ENCODE data around the gene ZNF24.

The ZNF24 gene

GRCh38 chr18:35343936-35344735, at the start of gene ZNF24:
Gene ZNF24, minus strand, starts transcription at chr18:35344420. Its CDS starts 3,770 bp downstream, at chr18:35340650.
- DNase-seq, result peak; percentile 86

DNA sequence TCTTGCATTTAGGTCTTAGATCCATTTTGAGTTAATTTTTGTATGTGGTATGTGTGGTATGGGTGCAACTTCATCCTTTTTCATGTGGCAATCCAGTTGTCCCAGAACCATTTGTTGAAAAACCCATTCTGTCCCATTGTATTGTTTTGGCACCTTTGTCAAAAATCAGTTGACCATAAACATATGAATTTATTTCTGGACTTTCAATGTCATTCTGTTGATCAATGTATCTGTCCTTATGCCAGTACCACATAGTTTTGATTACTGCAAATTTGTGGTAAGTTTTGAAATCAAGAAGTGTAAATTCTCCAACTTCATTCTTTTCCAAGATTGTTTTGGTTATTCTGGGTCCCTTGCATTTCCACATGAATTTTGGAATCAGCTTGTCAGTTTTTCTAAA, 49.5 kb upstream of the ZNF24 start:
- no peak for DNase-seq

DNA sequence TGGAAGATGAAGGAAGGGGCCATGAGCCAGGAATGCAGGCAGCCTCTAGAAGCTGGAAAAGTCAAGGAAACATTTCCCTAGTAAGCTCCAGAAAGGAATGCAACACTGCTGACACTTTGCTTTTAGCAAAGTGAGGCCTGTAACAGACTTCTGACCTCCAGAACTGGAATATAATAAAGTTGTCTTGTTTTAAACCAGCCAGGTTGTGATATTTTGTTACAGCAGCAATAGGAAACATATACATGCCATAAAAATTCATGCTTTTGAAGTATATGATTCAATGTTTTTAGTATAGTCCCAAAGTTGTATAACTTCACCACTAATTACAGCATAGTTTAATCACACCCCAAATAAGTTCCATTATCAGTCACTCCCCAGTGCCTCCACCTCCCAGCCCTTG, 48.2 kb upstream of the ZNF24 start:
- no peak for DNase-seq

DNA sequence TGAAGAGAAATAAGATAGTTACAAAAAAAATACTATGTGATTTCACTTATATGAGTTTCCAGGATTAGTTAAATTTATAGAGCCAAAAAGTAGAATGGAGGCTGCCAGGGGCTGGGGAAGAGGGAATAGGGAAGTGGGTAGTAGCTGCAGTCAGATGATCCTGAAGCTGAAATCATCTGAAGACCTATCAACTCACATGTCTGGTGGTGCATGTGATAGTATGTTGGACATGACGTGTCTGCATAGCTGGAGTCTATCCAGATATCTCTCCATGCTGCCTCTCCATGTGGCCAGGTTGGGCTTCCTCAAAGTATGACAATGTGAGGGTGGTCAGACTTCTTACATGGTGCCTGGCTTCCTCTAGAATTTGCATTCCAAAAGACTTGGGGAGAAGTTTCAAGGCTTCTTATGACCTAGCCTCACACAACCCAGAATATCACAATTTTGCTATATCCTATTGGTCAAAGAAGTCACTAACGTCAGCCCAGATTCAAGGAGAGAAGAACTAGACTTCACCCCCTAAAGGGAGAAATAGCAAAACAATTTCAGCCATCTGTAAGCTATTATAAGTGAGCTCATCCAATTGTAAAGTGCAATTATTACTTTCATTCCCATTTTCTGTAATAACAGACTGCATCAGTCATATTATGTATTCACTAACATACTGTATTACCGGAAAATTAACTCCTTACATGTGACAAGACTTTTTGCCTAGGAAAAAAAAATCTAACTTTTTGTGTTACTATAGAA, 46.9 kb upstream of the ZNF24 start:
- no peak for DNase-seq

- DNase-seq, result peak; percentile 39
These were observed 44.9 kb upstream of the ZNF24 start for GRCh38 chr18:35389095-35389618.

- DNase-seq, result peak; percentile 58
These were observed 42.9 kb upstream of the ZNF24 start for GRCh38 chr18:35387152-35387571.

DNA sequence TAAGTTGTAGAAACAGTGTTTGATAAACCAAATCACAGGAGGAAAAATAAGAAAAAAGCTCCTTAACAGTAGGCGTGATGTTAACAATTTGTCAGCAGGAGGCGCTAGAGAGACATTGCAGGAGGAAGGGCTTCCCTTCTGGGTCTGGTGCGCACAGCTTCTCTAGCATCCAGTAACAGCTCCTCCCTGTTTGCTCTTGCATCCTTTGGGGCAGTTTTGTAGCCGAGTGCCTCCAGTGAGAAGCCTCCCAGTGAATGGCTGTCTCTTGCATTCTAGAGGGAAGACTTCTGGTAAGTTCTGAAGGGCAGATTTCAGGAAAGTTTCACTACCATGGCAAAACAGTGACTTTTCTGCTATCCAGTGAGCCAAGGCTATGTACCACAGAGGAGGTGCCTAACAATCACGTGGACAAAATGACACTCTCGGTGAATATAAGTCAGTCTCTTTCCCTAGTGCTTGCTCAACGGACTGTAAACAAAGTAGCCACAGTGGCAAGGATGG, 42.4 kb upstream of the ZNF24 start:
- DNase-seq, result peak; percentile 72

GRCh38 chr18:35383136-35383535, 38.9 kb upstream of the ZNF24 start:
- no peak for DNase-seq

GRCh38 chr18:35379421-35379820, 35.2 kb upstream of the ZNF24 start:
- DNase-seq, result no peak

- no peak for DNase-seq
These were observed 34.3 kb upstream of the ZNF24 start for GRCh38 chr18:35378574-35378896.

GRCh38 chr18:35377875-35378573, 33.8 kb upstream of the ZNF24 start:
- peak; percentile 14 for DNase-seq

GRCh38 chr18:35376742-35377695, 32.8 kb upstream of the ZNF24 start, which contains the start of gene ZNF396:
Gene ZNF396, minus strand, starts transcription at chr18:35377337. Its CDS starts 3,045 bp downstream, at chr18:35374292.
- peak; percentile 38 for DNase-seq

- DNase-seq, result no peak
These were observed 32.1 kb upstream of the ZNF24 start for GRCh38 chr18:35376393-35376741.

- no peak for DNase-seq
These were observed 30.5 kb upstream of the ZNF24 start for GRCh38 chr18:35374708-35375107.

GRCh38 chr18:35371412-35372195, 27.4 kb upstream of the ZNF24 start:
- DNase-seq, result peak; percentile 78

DNA sequence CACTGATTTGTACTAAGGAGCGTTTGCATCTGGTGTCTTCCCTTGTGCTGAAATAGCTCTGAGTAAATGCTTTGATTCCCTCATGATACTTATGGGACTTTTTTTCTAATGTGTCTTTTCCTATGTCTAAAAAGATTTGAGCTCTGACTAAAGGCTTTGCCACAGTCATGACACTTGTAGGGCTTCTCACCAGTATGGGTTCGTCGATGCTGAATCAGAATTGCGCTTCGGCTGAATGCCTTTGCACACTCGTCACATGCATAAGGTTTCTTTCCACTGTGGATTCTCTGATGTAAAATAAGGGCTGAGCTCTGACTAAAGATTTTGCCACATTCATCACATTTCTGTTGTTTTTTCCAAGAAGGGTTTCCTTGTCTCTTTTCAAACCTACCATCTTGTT, 24.9 kb upstream of the ZNF24 start:
- DNase-seq, result no peak

DNA sequence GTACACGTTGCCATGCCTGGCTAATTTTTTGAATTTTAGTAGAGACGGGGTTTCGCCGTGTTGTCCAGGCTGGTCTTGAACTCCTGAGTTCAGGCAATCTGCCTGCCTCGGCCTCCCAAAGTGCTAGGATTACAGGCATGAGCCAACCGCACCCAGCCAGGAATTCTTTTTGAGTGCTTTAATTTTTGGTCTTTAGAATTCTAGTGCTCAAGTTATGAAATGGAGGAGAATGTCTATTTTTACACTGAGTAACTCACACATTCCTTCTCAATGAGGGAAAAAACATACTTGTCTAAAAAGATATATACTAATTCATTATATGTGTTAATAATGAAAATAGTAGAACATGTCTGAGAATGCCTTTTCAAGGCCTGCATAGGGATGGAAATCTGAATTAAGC, 24.4 kb upstream of the ZNF24 start:
- no peak for DNase-seq

DNA sequence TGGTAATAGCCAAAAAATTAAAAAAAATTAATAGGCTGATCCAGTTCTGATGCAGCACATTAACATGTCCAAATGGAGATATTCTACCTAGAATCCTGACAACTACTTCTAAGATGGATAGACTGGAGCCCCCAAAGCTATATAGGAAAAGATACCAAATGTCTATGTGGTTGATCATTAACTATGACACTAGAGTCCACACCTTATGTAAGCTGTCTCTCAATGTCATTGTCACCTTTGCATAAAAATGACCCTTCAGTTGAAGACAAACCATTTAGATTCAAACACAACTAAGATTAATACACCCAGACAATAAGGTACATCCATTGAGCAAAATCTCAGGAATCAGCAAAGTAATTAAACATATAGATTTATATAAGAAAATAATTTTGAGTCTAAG, 18.3 kb upstream of the ZNF24 start:
- no peak for DNase-seq

GRCh38 chr18:35361570-35362321, 17.5 kb upstream of the ZNF24 start:
- no peak for DNase-seq

GRCh38 chr18:35355140-35355618, 11.0 kb upstream of the ZNF24 start:
- DNase-seq, result peak; percentile 80

All from HCEC 1CT (cell line).